ENCODE data around the gene SUSD2.

Gene SUSD2

DNA sequence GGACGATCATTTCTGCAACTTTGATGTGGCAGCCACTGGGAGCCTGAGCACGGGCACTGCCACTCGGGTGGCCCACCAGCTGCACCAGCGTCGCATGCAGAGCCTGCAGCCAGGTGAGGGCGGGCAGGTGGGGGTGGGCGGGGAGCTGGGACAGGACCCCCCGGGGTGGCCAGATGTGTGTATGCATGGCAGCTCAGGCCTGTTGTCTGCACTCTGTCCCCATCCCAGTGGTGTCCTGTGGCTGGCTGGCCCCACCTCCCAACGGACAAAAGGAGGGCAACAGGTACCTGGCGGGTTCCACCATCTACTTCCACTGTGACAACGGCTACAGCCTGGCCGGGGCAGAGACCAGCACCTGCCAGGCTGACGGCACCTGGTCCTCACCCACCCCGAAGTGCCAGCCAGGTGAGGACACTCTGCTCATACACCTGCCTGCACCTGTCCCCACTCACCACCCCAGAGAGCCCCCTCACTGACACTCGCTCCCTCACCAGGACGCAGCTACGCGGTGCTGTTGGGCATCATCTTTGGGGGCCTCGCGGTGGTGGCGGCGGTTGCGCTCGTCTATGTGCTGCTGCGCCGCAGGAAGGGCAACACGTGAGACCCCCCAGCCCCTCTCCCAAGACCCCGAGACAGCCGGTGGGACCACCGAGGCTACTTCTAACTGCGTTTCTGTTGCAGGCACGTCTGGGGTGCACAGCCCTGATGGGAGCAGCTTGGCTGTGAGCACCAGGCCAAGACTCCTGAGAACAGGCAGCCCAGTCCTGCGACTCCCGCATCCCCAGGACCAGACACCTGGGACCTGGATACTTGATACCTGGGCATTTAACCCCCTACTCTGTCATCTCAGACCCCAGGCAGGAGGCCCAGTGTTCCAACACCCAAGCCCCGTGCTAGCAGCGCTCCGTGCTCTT lies 6.7 kb downstream of the SUSD2 start:
- no peak for DNase-seq
- no peaks in the 10 kb centered on the region for H3K36me3 ChIP-seq
- H3K9me3 ChIP-seq = no peaks in the 10 kb centered on the region
- no peak overlapping the region for H3K4me3 ChIP-seq (ENCODE audit: low read depth, low read length)
- no peaks in the 10 kb centered on the region for H3K27me3 ChIP-seq
- H3K4me1 ChIP-seq = no peaks in the 10 kb centered on the region; the same call in 1 of the 2 replicates
- TF ChIP-seq, protein P1, sequence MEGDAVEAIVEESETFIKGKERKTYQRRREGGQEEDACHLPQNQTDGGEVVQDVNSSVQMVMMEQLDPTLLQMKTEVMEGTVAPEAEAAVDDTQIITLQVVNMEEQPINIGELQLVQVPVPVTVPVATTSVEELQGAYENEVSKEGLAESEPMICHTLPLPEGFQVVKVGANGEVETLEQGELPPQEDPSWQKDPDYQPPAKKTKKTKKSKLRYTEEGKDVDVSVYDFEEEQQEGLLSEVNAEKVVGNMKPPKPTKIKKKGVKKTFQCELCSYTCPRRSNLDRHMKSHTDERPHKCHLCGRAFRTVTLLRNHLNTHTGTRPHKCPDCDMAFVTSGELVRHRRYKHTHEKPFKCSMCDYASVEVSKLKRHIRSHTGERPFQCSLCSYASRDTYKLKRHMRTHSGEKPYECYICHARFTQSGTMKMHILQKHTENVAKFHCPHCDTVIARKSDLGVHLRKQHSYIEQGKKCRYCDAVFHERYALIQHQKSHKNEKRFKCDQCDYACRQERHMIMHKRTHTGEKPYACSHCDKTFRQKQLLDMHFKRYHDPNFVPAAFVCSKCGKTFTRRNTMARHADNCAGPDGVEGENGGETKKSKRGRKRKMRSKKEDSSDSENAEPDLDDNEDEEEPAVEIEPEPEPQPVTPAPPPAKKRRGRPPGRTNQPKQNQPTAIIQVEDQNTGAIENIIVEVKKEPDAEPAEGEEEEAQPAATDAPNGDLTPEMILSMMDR (IDR thresholded peaks at IDR 0.05; ENCODE audit: low read depth, low read length) = no peak

DNA sequence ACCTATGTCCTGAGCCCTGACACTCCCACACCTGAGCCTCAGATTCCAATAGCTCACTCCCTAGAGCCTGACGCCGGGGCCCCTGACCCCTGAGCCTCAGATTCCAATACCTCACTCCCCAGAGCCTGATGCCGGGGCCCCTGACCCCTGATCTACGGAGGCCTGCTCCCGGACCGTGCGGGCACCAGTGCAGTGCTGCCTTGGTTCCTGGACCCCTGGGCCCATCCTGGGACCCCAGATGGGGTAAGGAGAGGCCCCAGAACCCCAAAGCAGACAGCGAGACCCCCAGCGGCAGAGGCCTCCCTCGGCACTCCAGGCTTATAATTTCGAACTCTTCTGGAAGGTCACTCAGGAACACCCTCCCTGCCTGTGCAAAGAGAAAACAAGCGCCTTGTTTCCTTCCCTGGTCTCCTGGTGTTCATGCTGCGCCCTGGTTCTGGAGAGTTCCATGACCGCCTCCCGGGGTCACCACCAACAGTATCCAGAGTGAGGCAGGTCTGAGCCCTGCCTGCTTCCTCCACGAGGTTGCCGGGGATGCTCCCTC lies 7.5 kb downstream of the SUSD2 start:
- TF ChIP-seq, protein P1 (IDR thresholded peaks at IDR 0.05; ENCODE audit: low read depth, low read length) = no peak
- H3K4me3 ChIP-seq (ENCODE audit: low read depth, low read length) = no peak overlapping the region
- H3K4me1 ChIP-seq = no peaks in the 10 kb centered on the region
- no peaks in the 10 kb centered on the region for H3K36me3 ChIP-seq
- no peaks in the 10 kb centered on the region for H3K9me3 ChIP-seq
- H3K27me3 ChIP-seq = no peaks in the 10 kb centered on the region
- DNase-seq = no peak

DNA sequence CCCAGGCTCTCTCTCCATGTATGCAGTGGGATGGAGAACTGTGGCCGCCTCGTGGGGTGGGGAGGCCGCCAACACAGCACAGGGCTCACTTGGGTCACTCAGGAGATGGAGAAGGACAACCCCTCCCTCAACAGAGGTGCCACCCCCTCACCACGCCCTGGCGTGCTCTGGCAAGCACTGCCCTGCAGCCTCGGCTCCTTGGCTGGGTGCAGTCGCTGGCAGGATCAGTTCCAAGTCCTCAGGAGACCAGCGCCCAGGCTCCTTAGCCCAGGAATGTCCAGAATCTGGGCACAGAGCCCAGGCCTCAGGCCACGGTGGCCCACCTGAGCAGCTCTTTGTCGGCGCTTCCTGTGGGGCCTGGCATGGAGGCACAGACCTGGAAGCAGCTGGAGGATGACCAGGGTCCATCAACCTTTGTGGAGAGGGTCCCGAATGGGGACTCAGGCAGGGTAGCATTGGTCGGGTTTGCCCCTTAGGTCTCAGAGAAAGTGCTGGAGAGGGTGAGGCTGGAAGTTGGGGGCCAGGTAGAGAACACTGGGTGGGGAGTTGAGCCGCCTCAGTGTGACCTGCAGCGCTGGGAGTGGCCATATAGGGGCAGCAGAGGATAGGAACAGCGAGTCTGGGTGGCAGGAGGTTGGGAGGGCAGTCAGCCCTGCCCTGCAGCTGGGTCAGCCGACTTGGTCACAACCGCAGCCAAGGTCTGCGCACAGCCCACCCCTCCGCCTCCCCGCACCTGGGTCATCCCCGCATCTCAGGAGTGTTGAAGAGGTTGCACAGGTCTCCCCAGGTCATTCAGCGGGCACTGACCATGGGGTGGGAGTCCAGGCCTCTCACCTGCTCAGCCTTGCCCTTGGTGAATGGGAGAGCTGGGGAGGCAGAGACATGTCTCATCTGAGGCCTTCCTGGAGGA lies 8.2 kb downstream of the SUSD2 start:
- Histone ChIP-seq H3K27me3 (no peaks in the 10 kb centered on the region), H3K4me3 (ENCODE audit: low read depth, low read length) (no peak overlapping the region), H3K36me3 (no peaks in the 10 kb centered on the region), H3K9me3 (no peaks in the 10 kb centered on the region), H3K4me1 (no peaks in the 10 kb centered on the region)
- TF ChIP-seq, protein P1 (IDR thresholded peaks at IDR 0.05; ENCODE audit: low read depth, low read length) = peak; percentile 89
- peak; percentile 78 for DNase-seq

DNA sequence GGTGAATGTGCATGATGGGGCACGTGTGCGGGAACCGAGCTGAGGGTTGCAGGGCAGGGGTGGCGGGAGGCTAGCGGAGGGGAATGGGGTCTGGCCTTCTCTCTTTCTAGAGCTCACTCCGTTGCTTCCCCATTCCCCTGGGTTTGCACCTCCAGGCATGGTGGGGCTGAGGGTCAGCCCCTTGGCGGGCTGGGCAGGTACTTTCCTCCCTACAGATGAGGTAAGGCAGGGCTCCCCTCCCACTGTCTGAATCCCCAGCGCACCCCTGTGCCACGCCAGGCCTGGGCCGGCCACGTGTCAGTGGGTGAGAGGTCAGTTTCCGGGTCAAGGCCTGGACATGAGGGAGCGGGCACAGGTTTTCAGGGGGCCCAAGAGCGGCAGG lies 8.9 kb downstream of the SUSD2 start:
- TF ChIP-seq, protein P1 (IDR thresholded peaks at IDR 0.05; ENCODE audit: low read depth, low read length) = no peak
- Histone ChIP-seq H3K9me3 (no peaks in the 10 kb centered on the region), H3K27me3 (no peaks in the 10 kb centered on the region), H3K4me1 (no peaks in the 10 kb centered on the region), H3K36me3 (no peaks in the 10 kb centered on the region), H3K4me3 (ENCODE audit: low read depth, low read length) (no peak overlapping the region)
- DNase-seq = no peak

DNA sequence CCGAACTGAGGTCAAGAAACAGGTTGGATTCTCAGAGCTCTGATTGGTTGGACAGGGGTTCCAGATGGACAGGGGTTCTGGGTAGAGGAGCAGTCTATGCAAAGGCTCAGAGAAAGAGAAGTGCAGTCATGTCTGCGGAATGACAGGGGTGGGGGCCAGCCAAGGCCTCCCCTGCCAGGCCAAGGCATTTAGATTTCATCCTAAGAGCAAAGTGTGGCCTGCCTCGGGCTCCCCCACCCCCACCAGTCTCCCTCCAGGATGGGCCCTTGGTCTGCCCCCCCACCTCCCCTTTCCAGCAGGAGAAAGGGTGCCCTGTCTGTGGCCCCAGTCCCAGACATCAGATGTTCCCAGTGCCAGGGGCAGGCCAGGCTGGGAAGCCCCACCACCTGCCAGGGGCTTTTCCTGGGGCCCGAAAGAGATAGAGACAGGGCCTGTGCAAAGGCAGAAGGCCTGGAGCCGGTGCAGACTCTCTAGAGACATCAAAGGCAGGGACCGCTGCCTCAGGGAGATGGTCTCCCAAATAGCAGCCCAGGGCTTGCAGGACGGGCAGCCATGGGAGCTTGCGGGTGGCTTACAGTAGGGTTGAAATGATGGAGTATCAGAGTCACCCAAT lies 9.4 kb downstream of the SUSD2 start:
- no peaks in the 10 kb centered on the region for H3K4me1 ChIP-seq
- H3K4me3 ChIP-seq (ENCODE audit: low read depth, low read length) = no peak overlapping the region
- no peaks in the 10 kb centered on the region for H3K9me3 ChIP-seq
- TF ChIP-seq, protein P1 (IDR thresholded peaks at IDR 0.05; ENCODE audit: low read depth, low read length) = no peak
- no peaks in the 10 kb centered on the region for H3K36me3 ChIP-seq
- no peaks in the 10 kb centered on the region for H3K27me3 ChIP-seq
- peak; percentile 7 for DNase-seq
